SK-N-SH (cell line): Measurements from ENCODE around the gene FOXO1. TPM values are rescaled to one million over a fixed set of nuclear protein-coding genes. Genes with fewer than 3 reads are reported as not detected.

Source experiments
- CTCF ChIA-PET: fragments of 300-600, 350-600 bp; formaldehyde crosslinking; extraction: SDS; loops from one replicate; lab custom pipeline; 2021; lab: Yijun Ruan, JAX
- POLR2A ChIA-PET: fragments of 350-600 bp; sonication (Branson Sonifier 250); formaldehyde crosslinking; extraction: SDS; loops from one replicate; lab custom pipeline; 2020; ENCODE audit warnings: antibody characterized with exemption, inconsistent platforms; lab: Yijun Ruan, JAX
- DNase-seq: peaks from one replicate; pipeline ENCODE4 v3.0.0; 2012
- H2AFZ ChIP-seq: fragments of 200-600 bp; sonication (generic); 2 replicates; pipeline ENCODE4 v1.8.1; 2016; ENCODE audit warnings: antibody characterized with exemption, mild to moderate bottlenecking, low read depth
- H3F3A ChIP-seq: fragments of 200-600 bp; sonication (generic); replicated peaks from 2 replicates; pipeline ENCODE3; 2016; ENCODE audit warnings: antibody characterized with exemption, mild to moderate bottlenecking; ENCODE audit not compliant: insufficient read depth
- H3K27ac ChIP-seq, 2 experiments: fragments of 200-500 bp in 1 of 2; fragments of 200-600 bp in 1 of 2; sonication (Bioruptor generic) in 1 of 2; sonication (generic), shearing (Covaris generic) in 1 of 2; 2 replicates each; pipeline versions ENCODE4 v1.5.1 to v1.6.1; 2014 to 2016; ENCODE audit warnings: low read depth in 2 of 2, inconsistent platforms in 1 of 2, low read length in 1 of 2, mild to moderate bottlenecking in 1 of 2, mixed read lengths in 1 of 2
- H3K27me3 ChIP-seq: fragments of 200-600 bp; sonication (generic), shearing (Covaris generic); 2 replicates; pipeline ENCODE4 v1.6.1; 2016; ENCODE audit warnings: mixed run types; ENCODE audit not compliant: insufficient read depth
- H3K36me3 ChIP-seq, 2 experiments: fragments of 200-500 bp in 1 of 2; fragments of 200-600 bp in 1 of 2; sonication (Bioruptor generic) in 1 of 2; sonication (generic) in 1 of 2; replicated peaks in 1 of 2; 2 replicates each; pipeline versions ENCODE3 to v1.5.1; 2014 to 2016; ENCODE audit warnings: low read length in 1 of 2, mild to moderate bottlenecking in 1 of 2; ENCODE audit not compliant: insufficient read depth in 2 of 2, control insufficient read depth in 1 of 2
- H3K4me1 ChIP-seq, 2 experiments: fragments of 200-500 bp in 1 of 2; fragments of 200-600 bp in 1 of 2; sonication (Bioruptor generic) in 1 of 2; sonication (generic), shearing (Covaris generic) in 1 of 2; 2 replicates each; pipeline versions ENCODE4 v1.5.1 to v1.6.1; 2014 to 2016; ENCODE audit warnings: low read depth in 1 of 2, low read length in 1 of 2, mixed run types in 1 of 2; ENCODE audit not compliant: insufficient read depth in 2 of 2, control insufficient read depth in 1 of 2
- H3K4me2 ChIP-seq: fragments of 200-600 bp; sonication (generic), shearing (Covaris generic); 2 replicates; pipeline ENCODE4 v1.6.1; 2017; ENCODE audit warnings: mixed run types
- H3K4me3 ChIP-seq, 2 experiments: fragments of 200-500 bp in 1 of 2; fragments of 200-600 bp in 1 of 2; sonication (Bioruptor generic) in 1 of 2; sonication (generic), shearing (Covaris generic) in 1 of 2; 2 replicates each; pipeline versions ENCODE4 v1.5.1 to v1.8.1; 2014 to 2016; ENCODE audit warnings: low read depth in 2 of 2, inconsistent platforms in 1 of 2, low read length in 1 of 2, mild to moderate bottlenecking in 1 of 2, mixed read lengths in 1 of 2, moderate library complexity in 1 of 2
- H3K79me2 ChIP-seq: fragments of 200-600 bp; sonication (generic); 2 replicates; pipeline ENCODE4 v1.8.1; 2017; ENCODE audit warnings: mild to moderate bottlenecking; ENCODE audit not compliant: insufficient read depth
- H3K9ac ChIP-seq: fragments of 200-600 bp; sonication (generic); 2 replicates; pipeline ENCODE4 v1.6.1; 2017; ENCODE audit warnings: mixed run types
- H3K9me2 ChIP-seq: fragments of 200-600 bp; sonication (generic); 2 replicates; pipeline ENCODE4 v1.6.1; 2017; ENCODE audit warnings: mixed run types
- H3K9me3 ChIP-seq: fragments of 200-600 bp; sonication (generic); 2 replicates; pipeline ENCODE4 v1.6.1; 2017; ENCODE audit warnings: mixed run types, mild to moderate bottlenecking, moderate library complexity
- H4K20me1 ChIP-seq: fragments of 200-600 bp; sonication (generic); 2 replicates; pipeline ENCODE4 v1.6.1; 2017; ENCODE audit warnings: mild to moderate bottlenecking, mixed run types; ENCODE audit not compliant: insufficient read depth
- CHD2 ChIP-seq: fragments of 150-350 bp; IDR thresholded peaks from 2 replicates; pipeline ENCODE4 v1.6.1; 2018; ENCODE audit warnings: low read length; ENCODE audit not compliant: partially characterized antibody
- EZH2phosphoT487 ChIP-seq: fragments of 200-600 bp; sonication (generic); IDR thresholded peaks from 2 replicates; pipeline ENCODE4 v1.6.1; 2017; ENCODE audit warnings: low read depth, mixed run types, mild to moderate bottlenecking, antibody characterized with exemption, moderate library complexity, borderline replicate concordance
- FOSL2 ChIP-seq: IDR thresholded peaks from 2 replicates; pipeline ENCODE4 v1.4.0; 2012; ENCODE audit warnings: low read depth, mild to moderate bottlenecking, moderate library complexity, borderline replicate concordance
- FOXM1 ChIP-seq: IDR thresholded peaks from 2 replicates; pipeline ENCODE4 v1.4.0; 2012; ENCODE audit warnings: low read depth, mild to moderate bottlenecking
- GABPA ChIP-seq: IDR thresholded peaks from 2 replicates; pipeline ENCODE4 v1.4.0; 2012; ENCODE audit warnings: low read depth, mild to moderate bottlenecking
- GATA2 ChIP-seq: sonication (generic); formaldehyde crosslinking; IDR thresholded peaks from 2 replicates; pipeline ENCODE4 v1.5.0; 2020; ENCODE audit warnings: mild to moderate bottlenecking, missing genetic modification reagents
- MAX ChIP-seq: IDR thresholded peaks from 2 replicates; pipeline ENCODE4 v1.4.0; 2012; ENCODE audit warnings: low read depth
- MEF2A ChIP-seq: IDR thresholded peaks from 2 replicates; pipeline ENCODE4 v1.4.0; 2012; ENCODE audit warnings: low read depth, borderline replicate concordance
- MXI1 ChIP-seq: IDR thresholded peaks from 2 replicates; pipeline ENCODE4 v1.6.1; 2012; ENCODE audit warnings: mild to moderate bottlenecking, low read depth, low read length, improper control_type of control experiment
- NRF1 ChIP-seq: IDR thresholded peaks from 2 replicates; pipeline ENCODE4 v1.6.1; 2012; ENCODE audit warnings: low read depth, mild to moderate bottlenecking, low read length
- RAD21 ChIP-seq: IDR thresholded peaks from 2 replicates; pipeline ENCODE4 v1.6.1; 2012; ENCODE audit warnings: mild to moderate bottlenecking, low read length
- RCOR1 ChIP-seq: fragments of 150-350 bp; IDR thresholded peaks from 2 replicates; pipeline ENCODE4 v1.6.1; 2017; ENCODE audit warnings: antibody characterized with exemption, low read length
- RFX5 ChIP-seq: IDR thresholded peaks from 2 replicates; pipeline ENCODE4 v1.6.1; 2012; ENCODE audit warnings: mild to moderate bottlenecking, improper control_type of control experiment, low read length
- TCF12 ChIP-seq: IDR thresholded peaks from 2 replicates; pipeline ENCODE4 v1.4.0; 2012
- TEAD4 ChIP-seq: IDR thresholded peaks from 2 replicates; pipeline ENCODE4 v1.4.0; 2012; ENCODE audit warnings: mild to moderate bottlenecking, borderline replicate concordance; ENCODE audit not compliant: insufficient read depth
- ZBTB33 ChIP-seq: IDR thresholded peaks from 2 replicates; pipeline ENCODE4 v1.4.0; 2012; ENCODE audit warnings: low read depth, borderline replicate concordance
- WGBS: methylation state at CpG from one replicate; pipeline ENCODE4 v1.1.6; 2017; ENCODE audit warnings: low lambda C conversion rate; 5-methylcytosine and 5-hydroxymethylcytosine counted together
- polyA plus RNA-seq, 3 experiments: library from polyadenylated mRNA; depleted of rRNA; stranded (reverse); fragments of >200 nt; gene quantifications; 2 replicates each; pipeline ENCODE4 v1.2.3, GENCODE V29; 2012
- TF ChIP-seq, protein P1 (sequence below): fragments of 200-600 bp; sonication (generic); IDR thresholded peaks from 2 replicates; pipeline ENCODE4 v1.6.1; 2017; ENCODE audit warnings: antibody characterized with exemption, mild to moderate bottlenecking, moderate library complexity
- TF ChIP-seq, protein P2 (sequence below): fragments of 150-350 bp; IDR thresholded peaks from 2 replicates; pipeline ENCODE4 v1.6.1; 2017; ENCODE audit warnings: antibody characterized with exemption, low read length, low read depth, borderline replicate concordance
- TF ChIP-seq, protein P3 (sequence below): IDR thresholded peaks from 2 replicates; pipeline ENCODE4; 2012

The FOXO1 gene
- polyA plus RNA-seq, 1 of the 3 experiments (the other 2 are of a cell fraction) = 1.8 TPM

GRCh38 chr13:40539576-40540327 is 126.7 kb downstream of the FOXO1 start:
- Histone ChIP-seq H3K9ac (peak overlapping the region; percentile 17; the same call in 1 of the 2 replicates), H3K79me2 (no peaks in the 10 kb centered on the region), H3K27me3 (no peaks in the 10 kb centered on the region), H3K4me1 (peaks cover 0 to 5% of the 10 kb centered on the region in 2 experiments; a peak in 2 of 4 replicates), H2AFZ (peak overlapping the region; percentile 70), H3K27ac (peak overlapping the region; percentile 13 to 69; a peak in 3 of 4 replicates), H3K36me3 (no peaks in the 10 kb centered on the region), H3K4me2 (peak overlapping the region; percentile 59), H3K9me3 (no peaks in the 10 kb centered on the region), H3F3A (peaks cover 15% of the 10 kb centered on the region), H3K4me3 (no peak overlapping the region), H4K20me1 (no peaks in the 10 kb centered on the region), H3K9me2 (no peaks in the 10 kb centered on the region)
- no peak for TF ChIP-seq RAD21
- no peak for TF ChIP-seq MAX
- no peak for TF ChIP-seq FOSL2
- ChIA-PET CTCF (interaction anchor here (1.2 kb wide), 1 partner anchor 11 kb away, joined by 3 read pairs; no protein-coding TSS in a partner anchor), POLR2A (no interaction called here)
- DNase-seq = no peak
- 72% methylated on average over 9 of the region's 9 CpGs for WGBS

DNA sequence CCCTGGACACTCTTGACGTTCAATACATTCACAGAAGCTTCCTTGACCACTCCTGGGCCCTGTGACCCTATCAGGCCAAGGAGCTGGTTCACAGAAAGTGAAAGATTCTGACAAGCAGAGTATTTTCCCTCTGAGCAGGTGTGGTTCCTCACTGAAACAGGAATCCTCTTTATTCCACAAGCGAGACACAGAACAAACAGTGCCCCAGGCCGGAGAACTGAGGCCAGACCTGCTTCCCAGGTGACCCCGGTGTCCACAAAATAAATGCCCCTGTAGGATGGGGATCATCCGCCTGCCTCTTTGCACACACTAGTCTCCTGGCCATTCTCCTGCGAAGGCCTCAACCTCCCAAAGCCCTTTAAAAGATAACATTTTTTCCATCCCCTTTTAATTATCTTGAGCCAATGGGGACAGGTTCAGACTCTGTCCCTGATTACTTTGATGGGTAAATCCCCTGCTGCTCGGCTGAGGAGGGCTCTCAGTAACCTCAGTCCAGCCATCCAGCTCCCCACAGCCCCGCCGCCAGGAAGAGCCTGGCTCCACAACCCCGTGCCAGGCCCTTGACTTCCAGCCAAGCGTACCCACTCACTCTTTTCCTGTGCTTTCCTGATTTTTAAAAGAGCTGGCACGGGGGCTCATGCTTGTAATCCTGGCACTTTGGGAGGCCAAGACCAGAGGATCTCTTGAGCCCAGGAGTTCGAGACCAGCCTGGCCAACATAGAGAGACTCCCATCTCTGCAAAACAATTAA is 129.1 kb downstream of the FOXO1 start:
- H3K9me3 ChIP-seq = no peaks in the 10 kb centered on the region
- no peak overlapping the region for H3K27ac ChIP-seq
- H3K4me2 ChIP-seq = no peak overlapping the region
- H3K79me2 ChIP-seq = no peaks in the 10 kb centered on the region
- no peak overlapping the region for H3K4me3 ChIP-seq
- peaks cover 0 to 5% of the 10 kb centered on the region in 2 experiments; a peak in 2 of 4 replicates for H3K4me1 ChIP-seq
- no peaks in the 10 kb centered on the region for H3K36me3 ChIP-seq
- H3K27me3 ChIP-seq = no peaks in the 10 kb centered on the region
- WGBS = 90% methylated on average over 12 of the region's 13 CpGs
- H3K9me2 ChIP-seq = no peaks in the 10 kb centered on the region
- ChIA-PET CTCF (interaction anchor here (0.6 to 0.7 kb wide), 2 partner anchors 10 to 1567 kb away, joined by 3 read pairs; no protein-coding TSS in a partner anchor), POLR2A (no interaction called here)
- no peak for DNase-seq
- no peak overlapping the region for H3K9ac ChIP-seq
- H3F3A ChIP-seq = peaks cover 12% of the 10 kb centered on the region
- H2AFZ ChIP-seq = no peak overlapping the region
- no peaks in the 10 kb centered on the region for H4K20me1 ChIP-seq
- TF ChIP-seq, protein P1, sequence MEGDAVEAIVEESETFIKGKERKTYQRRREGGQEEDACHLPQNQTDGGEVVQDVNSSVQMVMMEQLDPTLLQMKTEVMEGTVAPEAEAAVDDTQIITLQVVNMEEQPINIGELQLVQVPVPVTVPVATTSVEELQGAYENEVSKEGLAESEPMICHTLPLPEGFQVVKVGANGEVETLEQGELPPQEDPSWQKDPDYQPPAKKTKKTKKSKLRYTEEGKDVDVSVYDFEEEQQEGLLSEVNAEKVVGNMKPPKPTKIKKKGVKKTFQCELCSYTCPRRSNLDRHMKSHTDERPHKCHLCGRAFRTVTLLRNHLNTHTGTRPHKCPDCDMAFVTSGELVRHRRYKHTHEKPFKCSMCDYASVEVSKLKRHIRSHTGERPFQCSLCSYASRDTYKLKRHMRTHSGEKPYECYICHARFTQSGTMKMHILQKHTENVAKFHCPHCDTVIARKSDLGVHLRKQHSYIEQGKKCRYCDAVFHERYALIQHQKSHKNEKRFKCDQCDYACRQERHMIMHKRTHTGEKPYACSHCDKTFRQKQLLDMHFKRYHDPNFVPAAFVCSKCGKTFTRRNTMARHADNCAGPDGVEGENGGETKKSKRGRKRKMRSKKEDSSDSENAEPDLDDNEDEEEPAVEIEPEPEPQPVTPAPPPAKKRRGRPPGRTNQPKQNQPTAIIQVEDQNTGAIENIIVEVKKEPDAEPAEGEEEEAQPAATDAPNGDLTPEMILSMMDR = no peak
- TF ChIP-seq RFX5 = no peak
- TF ChIP-seq GABPA = no peak
- no peak for TF ChIP-seq ZBTB33
- no peak for TF ChIP-seq MAX
- TF ChIP-seq, protein P2, sequence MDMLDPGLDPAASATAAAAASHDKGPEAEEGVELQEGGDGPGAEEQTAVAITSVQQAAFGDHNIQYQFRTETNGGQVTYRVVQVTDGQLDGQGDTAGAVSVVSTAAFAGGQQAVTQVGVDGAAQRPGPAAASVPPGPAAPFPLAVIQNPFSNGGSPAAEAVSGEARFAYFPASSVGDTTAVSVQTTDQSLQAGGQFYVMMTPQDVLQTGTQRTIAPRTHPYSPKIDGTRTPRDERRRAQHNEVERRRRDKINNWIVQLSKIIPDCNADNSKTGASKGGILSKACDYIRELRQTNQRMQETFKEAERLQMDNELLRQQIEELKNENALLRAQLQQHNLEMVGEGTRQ = no peak
- no peak for TF ChIP-seq FOXM1
- TF ChIP-seq TCF12 = no peak
- TF ChIP-seq TEAD4 = no peak
- TF ChIP-seq EZH2phosphoT487 = no peak
- TF ChIP-seq, protein P3, sequence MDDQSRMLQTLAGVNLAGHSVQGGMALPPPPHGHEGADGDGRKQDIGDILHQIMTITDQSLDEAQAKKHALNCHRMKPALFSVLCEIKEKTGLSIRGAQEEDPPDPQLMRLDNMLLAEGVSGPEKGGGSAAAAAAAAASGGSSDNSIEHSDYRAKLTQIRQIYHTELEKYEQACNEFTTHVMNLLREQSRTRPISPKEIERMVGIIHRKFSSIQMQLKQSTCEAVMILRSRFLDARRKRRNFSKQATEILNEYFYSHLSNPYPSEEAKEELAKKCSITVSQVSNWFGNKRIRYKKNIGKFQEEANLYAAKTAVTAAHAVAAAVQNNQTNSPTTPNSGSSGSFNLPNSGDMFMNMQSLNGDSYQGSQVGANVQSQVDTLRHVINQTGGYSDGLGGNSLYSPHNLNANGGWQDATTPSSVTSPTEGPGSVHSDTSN = no peak
- no peak for TF ChIP-seq MXI1
- no peak for TF ChIP-seq MEF2A
- no peak for TF ChIP-seq GATA2
- TF ChIP-seq CHD2 = no peak
- no peak for TF ChIP-seq RCOR1
- no peak for TF ChIP-seq NRF1
